GM23338 (cell line): ENCODE results near the gene UCKL1. TPM values are rescaled to one million over a fixed set of nuclear protein-coding genes. Genes with fewer than 3 reads are reported as not detected.

Experiments used
- ATAC-seq: fragments of 200-7000 bp; cut with Tn5 transposase; 3 replicates; pipeline ENCODE4 v1.9.1; 2020
- DNase-seq: peaks from one replicate; pipeline ENCODE4 v3.0.0-alpha.2; 2015; ENCODE audit warnings: low spot score
- H2AFZ ChIP-seq: fragments of 200-600 bp; sonication (generic); 2 replicates; pipeline ENCODE4 v1.8.0; 2016; ENCODE audit warnings: antibody characterized with exemption, mild to moderate bottlenecking, moderate library complexity
- H3F3A ChIP-seq: fragments of 200-600 bp; sonication (generic); replicated peaks from 2 replicates; pipeline ENCODE4 v1.8.0; 2017; ENCODE audit warnings: antibody characterized with exemption, mixed run types, low read depth
- H3K27ac ChIP-seq: fragments of 200-600 bp; sonication (generic); 2 replicates; pipeline ENCODE4 v1.6.1; 2016; ENCODE audit warnings: low read depth
- H3K27me3 ChIP-seq: fragments of 200-600 bp; sonication (generic); 2 replicates; pipeline ENCODE4 v1.8.0; 2016; ENCODE audit warnings: mild to moderate bottlenecking, mixed run types, moderate library complexity; ENCODE audit not compliant: insufficient read depth
- H3K36me3 ChIP-seq: fragments of 200-600 bp; sonication (generic); 2 replicates; pipeline ENCODE4 v1.8.0; 2016; ENCODE audit warnings: mild to moderate bottlenecking; ENCODE audit not compliant: insufficient read depth
- H3K4me1 ChIP-seq: fragments of 200-600 bp; sonication (generic); 2 replicates; pipeline ENCODE4 v1.8.0; 2016; ENCODE audit warnings: mild to moderate bottlenecking, moderate library complexity; ENCODE audit not compliant: insufficient read depth
- H3K4me2 ChIP-seq: fragments of 200-600 bp; sonication (generic); 2 replicates; pipeline ENCODE4 v1.7.1; 2017; ENCODE audit warnings: mixed run types
- H3K4me3 ChIP-seq: fragments of 200-600 bp; sonication (generic); 2 replicates; pipeline ENCODE4 v1.6.1; 2016; ENCODE audit warnings: mixed run types
- H3K79me2 ChIP-seq: fragments of 200-600 bp; sonication (generic); replicated peaks from 2 replicates; pipeline ENCODE4 v1.8.0; 2017; ENCODE audit warnings: mild to moderate bottlenecking; ENCODE audit not compliant: insufficient read depth
- H3K9me2 ChIP-seq: fragments of 200-600 bp; sonication (generic); 2 replicates; pipeline ENCODE4 v1.8.0; 2017; ENCODE audit not compliant: insufficient read depth
- H4K20me1 ChIP-seq: fragments of 200-600 bp; sonication (generic); replicated peaks from 2 replicates; pipeline ENCODE4 v1.8.0; 2017; ENCODE audit warnings: mild to moderate bottlenecking; ENCODE audit not compliant: insufficient read depth
- H3K27ac Mint-ChIP-seq: 2 replicates; pipeline ENCODE4 v1.8.0; 2020; ENCODE audit warnings: inconsistent platforms, mild to moderate bottlenecking, moderate library complexity, mixed read lengths
- H3K27me3 Mint-ChIP-seq: 3 replicates; pipeline ENCODE4 v1.8.0; 2022; ENCODE audit warnings: low read depth, mild to moderate bottlenecking, moderate library complexity, mixed read lengths, inconsistent platforms; ENCODE audit not compliant: insufficient read depth, poor library complexity
- H3K36me3 Mint-ChIP-seq: 3 replicates; pipeline ENCODE4 v1.8.0; 2021; ENCODE audit warnings: low read depth, mild to moderate bottlenecking, inconsistent platforms, moderate library complexity, mixed read lengths
- H3K4me1 Mint-ChIP-seq: 3 replicates; pipeline ENCODE4 v1.8.0; 2020; ENCODE audit warnings: mild to moderate bottlenecking, inconsistent platforms, mixed read lengths
- H3K4me3 Mint-ChIP-seq: 3 replicates; pipeline ENCODE4 v1.8.0; 2021; ENCODE audit warnings: moderate library complexity, mild to moderate bottlenecking, inconsistent platforms, mixed read lengths
- H3K9me3 Mint-ChIP-seq: 3 replicates; pipeline ENCODE4 v1.8.0; 2020; ENCODE audit warnings: moderate library complexity, mild to moderate bottlenecking, inconsistent platforms, mixed read lengths
- CREB1 ChIP-seq: fragments of 250-450 bp; sonication (Bioruptor Pico); IDR thresholded peaks from 2 replicates; pipeline ENCODE4 v1.5.0; 2020; ENCODE audit warnings: low read depth, mild to moderate bottlenecking, moderate library complexity
- CTCF ChIP-seq, 2 experiments: fragments of 200-600 bp in 1 of 2; sonication (generic) in 1 of 2; conservative IDR thresholded peaks; 2 replicates each; pipeline versions ENCODE4 v1.5.1 to v1.6.1; 2016 to 2017; ENCODE audit warnings: antibody characterized with exemption in 2 of 2, low read depth in 2 of 2, mild to moderate bottlenecking in 2 of 2, moderate library complexity in 1 of 2
- ETS1 ChIP-seq: IDR thresholded peaks from 2 replicates; pipeline ENCODE4 v1.6.1; 2016; ENCODE audit warnings: antibody characterized with exemption
- EZH2 ChIP-seq: fragments of 200-600 bp; sonication (generic); IDR thresholded peaks from one replicate; pipeline ENCODE4 v1.8.0; 2017; ENCODE audit warnings: antibody characterized with exemption, mild to moderate bottlenecking, low read depth; ENCODE audit not compliant: unreplicated experiment
- EZH2phosphoT487 ChIP-seq: fragments of 200-600 bp; sonication (generic); IDR thresholded peaks from one replicate; pipeline ENCODE4 v1.8.1; 2018; ENCODE audit warnings: antibody characterized with exemption; ENCODE audit not compliant: unreplicated experiment
- JUNB ChIP-seq: IDR thresholded peaks from one replicate; pipeline ENCODE4 v1.6.1; 2016; ENCODE audit warnings: antibody characterized with exemption; ENCODE audit not compliant: unreplicated experiment
- NANOG ChIP-seq: IDR thresholded peaks from 2 replicates; pipeline ENCODE4 v1.6.1; 2016; ENCODE audit warnings: antibody characterized with exemption, borderline replicate concordance
- POLR2AphosphoS5 ChIP-seq: IDR thresholded peaks from 2 replicates; pipeline ENCODE4 v1.6.1; 2016; ENCODE audit warnings: antibody characterized with exemption, low read depth
- REST ChIP-seq: IDR thresholded peaks from one replicate; pipeline ENCODE4 v1.6.1; 2018; ENCODE audit warnings: antibody characterized with exemption; ENCODE audit not compliant: unreplicated experiment
- STAT1 ChIP-seq: IDR thresholded peaks from one replicate; pipeline ENCODE4 v1.6.1; 2016; ENCODE audit warnings: antibody characterized with exemption; ENCODE audit not compliant: unreplicated experiment
- ZNF114 ChIP-seq: fragments of 250-450 bp; sonication (Bioruptor Pico); IDR thresholded peaks from 2 replicates; pipeline ENCODE4 v1.5.0; 2020; ENCODE audit warnings: mild to moderate bottlenecking, moderate library complexity
- ZNF331 ChIP-seq: fragments of 250-450 bp; sonication (Bioruptor Pico); IDR thresholded peaks from 2 replicates; pipeline ENCODE4 v1.5.0; 2020; ENCODE audit warnings: low read depth, mild to moderate bottlenecking, moderate library complexity
- ZNF462 ChIP-seq: fragments of 250-450 bp; sonication (Bioruptor Pico); IDR thresholded peaks from 2 replicates; pipeline ENCODE4 v1.5.0; 2020; ENCODE audit warnings: mild to moderate bottlenecking, moderate library complexity
- polyA plus RNA-seq: library from polyadenylated mRNA; unstranded; fragments of >200 nt; fragmentation: Nextera tagmentation; extraction: Ambion mirVana; gene quantifications from 2 replicates; pipeline ENCODE4 v1.2.1, GENCODE V29; 2016
- total RNA-seq: library from RNA; depleted of rRNA; stranded (reverse); fragments of >200 nt; shearing (Covaris generic); gene quantifications from 2 replicates; pipeline ENCODE4 v1.2.3, GENCODE V29; 2014

Gene UCKL1
- total and polyA plus RNA-seq, 2 experiments from 2014 or later, result 56.8 to 82.5 TPM

- Mint-ChIP-seq H3K9me3 (peaks cover 3% of the 10 kb centered on the region; the same call in 2 of the 3 replicates), H3K27me3 (peaks cover 5% of the 10 kb centered on the region), H3K27ac (no peak overlapping the region), H3K36me3 (peaks cover 20% of the 10 kb centered on the region), H3K4me1 (no peaks in the 10 kb centered on the region), H3K4me3 (no peak overlapping the region)
- H3K4me2 ChIP-seq, result no peak overlapping the region
- no peak for DNase-seq
- peaks cover 29% of the 10 kb centered on the region for H3K79me2 ChIP-seq
- no peak overlapping the region for H3K27ac ChIP-seq
- H2AFZ ChIP-seq, result no peak overlapping the region
- no peaks in the 10 kb centered on the region for H3K9me2 ChIP-seq
- no peaks in the 10 kb centered on the region for H3F3A ChIP-seq
- ATAC-seq, result no peak
- H3K27me3 ChIP-seq, result no peaks in the 10 kb centered on the region
- no peaks in the 10 kb centered on the region for H3K4me1 ChIP-seq
- TF ChIP-seq ZNF462 (CRISPR knock-in tag) (no peak), CTCF (conservative IDR thresholded peaks at IDR 0.05; ENCODE audit: low read depth in 2 of 2) (no peak), ZNF114 (CRISPR knock-in tag) (no peak), EZH2phosphoT487 (no peak), STAT1 (no peak), POLR2AphosphoS5 (no peak), EZH2 (no peak), ETS1 (no peak), NANOG (no peak), REST (no peak), ZNF331 (CRISPR knock-in tag) (no peak), CREB1 (CRISPR knock-in tag) (no peak), JUNB (no peak)
- no peaks in the 10 kb centered on the region; the same call in 1 of the 2 replicates for H4K20me1 ChIP-seq
- no peak overlapping the region for H3K4me3 ChIP-seq
- H3K36me3 ChIP-seq, result no peaks in the 10 kb centered on the region
Measured at GRCh38 chr20:63920226-63920625, 36.0 kb downstream of the UCKL1 start.
